ENCODE data around the gene KCNQ5. TPM values are rescaled to one million over a fixed set of nuclear protein-coding genes. Genes with fewer than 3 reads are reported as not detected.

Gene KCNQ5
- total and polyA plus RNA-seq, 12 donors = 0.10 to 3.6 (median 0.52) TPM

DNA sequence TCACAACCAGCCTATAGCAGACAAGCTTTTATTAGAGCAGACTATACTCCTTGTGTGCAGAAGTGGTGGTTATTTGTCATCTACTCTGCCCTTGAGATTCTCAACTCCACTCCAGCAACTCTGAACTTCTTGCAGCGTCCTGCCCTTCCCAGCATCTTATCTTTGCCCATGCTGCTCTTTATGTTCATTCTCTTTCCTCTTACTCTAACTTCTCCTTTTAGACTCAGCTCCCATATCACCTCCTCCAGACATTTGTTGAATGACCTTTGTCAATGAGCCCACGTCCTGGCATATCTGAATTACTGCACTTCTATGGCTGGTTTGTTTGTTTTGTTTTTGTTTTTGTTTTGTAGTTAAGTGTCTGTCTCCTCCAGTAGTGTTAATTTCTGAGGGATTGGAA, 81.2 kb downstream of the KCNQ5 start:
- H3K27me3 ChIP-seq = no peaks in the 10 kb centered on the region
- intact Hi-C loops (cut with DNase I) = no loop called here
- no peaks in the 10 kb centered on the region for H3K36me3 ChIP-seq (replicated peaks in 1 of 2)
- TF ChIP-seq, protein P1, sequence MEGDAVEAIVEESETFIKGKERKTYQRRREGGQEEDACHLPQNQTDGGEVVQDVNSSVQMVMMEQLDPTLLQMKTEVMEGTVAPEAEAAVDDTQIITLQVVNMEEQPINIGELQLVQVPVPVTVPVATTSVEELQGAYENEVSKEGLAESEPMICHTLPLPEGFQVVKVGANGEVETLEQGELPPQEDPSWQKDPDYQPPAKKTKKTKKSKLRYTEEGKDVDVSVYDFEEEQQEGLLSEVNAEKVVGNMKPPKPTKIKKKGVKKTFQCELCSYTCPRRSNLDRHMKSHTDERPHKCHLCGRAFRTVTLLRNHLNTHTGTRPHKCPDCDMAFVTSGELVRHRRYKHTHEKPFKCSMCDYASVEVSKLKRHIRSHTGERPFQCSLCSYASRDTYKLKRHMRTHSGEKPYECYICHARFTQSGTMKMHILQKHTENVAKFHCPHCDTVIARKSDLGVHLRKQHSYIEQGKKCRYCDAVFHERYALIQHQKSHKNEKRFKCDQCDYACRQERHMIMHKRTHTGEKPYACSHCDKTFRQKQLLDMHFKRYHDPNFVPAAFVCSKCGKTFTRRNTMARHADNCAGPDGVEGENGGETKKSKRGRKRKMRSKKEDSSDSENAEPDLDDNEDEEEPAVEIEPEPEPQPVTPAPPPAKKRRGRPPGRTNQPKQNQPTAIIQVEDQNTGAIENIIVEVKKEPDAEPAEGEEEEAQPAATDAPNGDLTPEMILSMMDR (IDR thresholded peaks at IDR 0.05) = no peak
- no peak for TF ChIP-seq POLR2A (IDR thresholded peaks at IDR 0.05)
- H3K9me3 ChIP-seq (replicated peaks in 1 of 3) = no peaks in the 10 kb centered on the region
- H3K4me3 ChIP-seq = no peak overlapping the region
- no peak for DNase-seq
- H3K4me1 ChIP-seq (replicated peaks in 1 of 2) = no peaks in the 10 kb centered on the region
- 30 to 41% (median 33%) methylated on average over 2 of the region's 2 CpGs for WGBS, 4 donors
- no peak overlapping the region for H3K27ac ChIP-seq

DNA sequence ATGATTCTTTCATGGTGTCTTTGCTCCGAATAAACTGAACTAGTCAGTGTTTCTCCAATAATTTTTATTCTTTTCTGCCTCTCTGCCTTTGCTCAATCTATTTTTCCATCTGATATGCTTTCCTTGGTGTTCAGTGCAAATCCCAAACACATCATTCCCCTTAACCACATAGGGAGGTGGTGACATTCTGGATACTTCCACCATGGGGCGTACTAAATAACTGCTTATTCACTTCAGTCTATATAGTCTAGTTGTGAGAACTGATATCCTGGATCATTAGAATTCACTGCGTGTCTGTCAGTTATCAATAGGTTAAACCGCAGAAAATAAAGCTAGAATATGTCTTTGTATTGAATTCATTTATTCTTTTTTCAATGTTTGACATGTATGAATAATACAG, 83.1 kb downstream of the KCNQ5 start:
- Histone ChIP-seq H3K9me3 (replicated peaks in 1 of 3) (no peaks in the 10 kb centered on the region), H3K27ac (no peak overlapping the region), H3K36me3 (replicated peaks in 1 of 2) (no peaks in the 10 kb centered on the region), H3K4me3 (no peak overlapping the region), H3K4me1 (replicated peaks in 1 of 2) (no peaks in the 10 kb centered on the region), H3K27me3 (no peaks in the 10 kb centered on the region)
- intact Hi-C loops (cut with DNase I) = no loop called here
- 70 to 82% (median 74%) methylated on average over 4 of the region's 4 CpGs for WGBS, 4 donors
- DNase-seq = no peak
- TF ChIP-seq POLR2A (IDR thresholded peaks at IDR 0.05) = no peak
- TF ChIP-seq, protein P1 (IDR thresholded peaks at IDR 0.05) = no peak

DNA sequence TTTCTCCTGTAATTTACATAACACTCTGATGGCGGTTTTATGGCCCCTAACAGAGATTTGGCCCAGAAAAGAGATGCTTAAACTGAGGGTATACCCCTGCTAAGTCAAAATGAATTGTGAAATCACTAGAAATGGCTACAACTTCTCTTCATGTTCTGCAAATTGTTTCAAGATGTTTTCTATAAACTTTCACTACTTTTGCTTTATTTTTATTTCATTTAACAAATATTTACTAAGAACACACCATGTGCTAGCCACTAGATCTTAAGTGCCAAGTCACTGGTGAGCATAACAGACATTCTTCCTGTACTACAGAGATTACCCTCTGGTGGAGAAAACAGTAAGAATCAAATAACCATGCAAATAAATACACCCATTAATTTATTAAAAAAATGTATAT, 87.6 kb downstream of the KCNQ5 start:
- H3K4me1 ChIP-seq (replicated peaks in 1 of 2) = no peaks in the 10 kb centered on the region
- no peak for DNase-seq
- no peaks in the 10 kb centered on the region for H3K27me3 ChIP-seq
- no peak overlapping the region for H3K27ac ChIP-seq
- no peak overlapping the region for H3K4me3 ChIP-seq
- H3K36me3 ChIP-seq (replicated peaks in 1 of 2) = no peaks in the 10 kb centered on the region
- no peak for TF ChIP-seq POLR2A (IDR thresholded peaks at IDR 0.05)
- TF ChIP-seq, protein P1 (IDR thresholded peaks at IDR 0.05) = no peak
- intact Hi-C loops (cut with DNase I) = no loop called here
- WGBS, 4 donors = 44 to 72% (median 49%) methylated on average over 1 of the region's 1 CpG
- H3K9me3 ChIP-seq (replicated peaks in 1 of 3) = no peaks in the 10 kb centered on the region

DNA sequence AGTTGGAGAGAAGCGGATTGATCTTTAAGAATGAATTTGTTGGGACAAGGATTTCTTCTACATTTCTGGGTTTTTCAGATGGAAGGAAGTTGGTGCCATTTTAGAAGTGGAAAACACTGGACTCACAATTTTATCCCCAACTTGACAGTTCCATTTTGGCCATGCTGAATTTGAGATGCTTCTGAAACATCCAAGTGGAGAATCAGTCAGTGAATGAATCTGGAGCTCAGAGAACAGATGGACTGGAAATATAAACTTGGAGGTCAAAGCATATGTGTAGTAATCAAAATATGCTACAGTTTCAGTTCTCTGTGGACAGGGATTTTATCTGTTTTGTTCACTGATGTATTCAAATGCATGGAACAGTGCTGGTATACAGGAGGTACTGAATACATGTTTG, 89.9 kb downstream of the KCNQ5 start:
- H3K27ac ChIP-seq = no peak overlapping the region
- 83 to 92% (median 86%) methylated on average over 1 of the region's 1 CpG for WGBS, 4 donors
- no peak for DNase-seq
- H3K36me3 ChIP-seq (replicated peaks in 1 of 2) = no peaks in the 10 kb centered on the region
- H3K4me3 ChIP-seq = no peak overlapping the region
- no peaks in the 10 kb centered on the region for H3K4me1 ChIP-seq (replicated peaks in 1 of 2)
- intact Hi-C loops (cut with DNase I) = no loop called here
- TF ChIP-seq, protein P1 (IDR thresholded peaks at IDR 0.05) = no peak
- TF ChIP-seq POLR2A (IDR thresholded peaks at IDR 0.05) = no peak
- no peaks in the 10 kb centered on the region for H3K9me3 ChIP-seq (replicated peaks in 1 of 3)
- H3K27me3 ChIP-seq = no peaks in the 10 kb centered on the region
